HG03342 (cell line): ENCODE data around the gene POLR3E.
"Not testable (repeated sequence)": the region's sequence is repeated elsewhere in the genome, so short reads cannot be mapped to it uniquely, and the experiment has no call there.

ENCODE experiments used
- ATAC-seq: cut with Tn5 transposase; IDR thresholded peaks from one replicate; pipeline ENCODE4 v1.9.1; 2021; ENCODE audit warnings: mild to moderate bottlenecking, moderate library complexity; ENCODE audit not compliant: unreplicated experiment

Gene POLR3E

DNA sequence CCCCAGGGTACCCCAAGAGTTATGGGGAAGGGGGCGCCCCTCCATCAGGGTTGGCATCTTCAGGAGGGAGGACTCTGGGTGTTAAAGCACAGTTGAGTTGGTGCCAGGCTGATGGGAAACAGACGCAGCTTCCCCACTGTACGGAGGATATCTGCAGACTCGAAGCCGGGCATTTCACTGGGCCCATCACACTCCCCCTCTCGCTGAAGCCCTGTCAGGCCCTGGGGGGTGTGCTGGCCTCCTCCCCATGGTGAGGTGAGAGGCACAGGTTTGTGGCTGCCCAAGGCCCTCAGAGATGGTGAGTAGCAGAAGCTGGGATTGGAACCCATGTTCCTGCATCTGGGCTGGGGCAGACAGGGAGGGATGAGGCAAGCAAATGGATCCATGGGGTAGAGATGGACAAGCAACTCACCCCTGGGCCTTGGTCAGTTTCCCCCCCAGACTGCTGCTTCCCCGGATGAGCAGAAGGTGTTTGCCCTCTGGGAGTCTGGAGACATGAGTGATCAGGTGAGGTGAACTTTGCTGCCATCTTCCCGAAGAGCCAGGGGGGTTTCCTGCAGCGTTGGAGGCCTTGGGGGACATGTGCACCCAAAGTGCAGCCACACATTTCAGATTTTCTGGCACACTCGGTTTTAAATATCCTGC lies 31.0 kb downstream of the POLR3E start:
- no peak for ATAC-seq

DNA sequence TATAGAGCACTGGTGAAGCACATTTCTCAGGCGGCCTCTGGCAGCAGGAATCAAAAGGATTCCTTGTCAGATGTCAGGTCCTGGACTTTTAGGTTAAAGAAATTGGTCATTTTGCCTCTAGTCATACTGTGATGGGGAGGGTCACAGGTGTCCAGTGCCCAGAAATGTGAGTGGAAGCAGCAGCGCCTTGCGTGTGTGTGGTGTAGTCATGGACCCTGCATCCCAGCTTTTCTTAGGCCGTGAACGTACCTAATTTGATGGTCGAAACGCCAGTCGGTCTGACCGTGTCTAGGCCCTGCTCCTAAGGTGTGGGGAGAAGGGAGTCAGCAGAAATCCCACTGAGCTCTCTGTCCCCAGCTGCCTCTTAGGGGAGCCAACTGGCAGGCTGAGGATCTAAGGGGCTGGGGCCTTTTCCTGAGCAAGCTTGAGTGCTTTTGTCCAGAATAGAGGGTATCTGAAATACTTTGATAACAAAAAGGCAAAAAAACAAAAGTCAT lies 32.0 kb downstream of the POLR3E start:
- no peak for ATAC-seq

DNA sequence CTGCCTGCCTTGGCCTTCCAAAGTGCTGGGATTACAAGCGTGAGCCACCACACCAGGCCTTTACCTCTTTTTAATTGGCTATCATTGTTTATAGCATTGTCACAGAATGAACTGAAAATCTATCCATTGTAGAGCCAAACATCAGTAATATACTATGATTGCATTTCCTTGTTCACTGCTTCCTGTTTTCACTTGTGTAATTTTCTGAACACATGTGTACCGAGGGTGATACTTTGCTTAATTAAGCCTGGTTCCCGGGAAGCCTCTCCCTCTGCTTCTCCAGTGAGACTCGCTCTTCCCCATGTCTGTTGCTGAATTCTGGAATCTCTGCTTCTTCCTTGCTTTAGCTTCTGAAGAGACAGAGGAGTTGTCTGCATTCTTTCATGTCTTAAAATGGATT lies 33.1 kb downstream of the POLR3E start:
- no peak for ATAC-seq

DNA sequence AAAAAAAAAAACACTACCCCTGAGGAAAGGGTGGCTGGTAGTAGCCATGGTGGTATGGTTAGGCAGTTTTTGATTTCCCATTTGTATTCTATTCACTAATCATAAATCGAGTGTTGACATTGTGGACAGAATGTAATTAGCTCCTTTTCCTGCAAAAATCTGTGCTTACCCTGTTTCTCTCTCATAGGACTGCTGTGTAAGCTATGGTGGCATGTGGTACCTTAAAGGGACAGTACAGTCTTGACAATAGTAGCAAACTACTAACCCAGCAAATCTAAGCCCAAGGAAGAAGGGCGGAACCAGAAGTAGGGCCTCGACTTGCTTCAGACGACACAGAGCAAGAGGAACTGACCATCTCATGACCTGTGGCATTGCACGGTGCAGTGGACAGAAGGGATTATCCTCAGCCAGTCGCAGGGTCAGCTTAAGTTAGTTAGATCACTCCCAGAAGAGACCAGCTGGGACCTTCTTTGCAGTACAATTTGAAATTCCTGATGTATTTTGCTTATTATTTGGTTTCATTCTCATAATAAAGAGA lies 36.3 kb downstream of the POLR3E start:
- ATAC-seq: no peak

DNA sequence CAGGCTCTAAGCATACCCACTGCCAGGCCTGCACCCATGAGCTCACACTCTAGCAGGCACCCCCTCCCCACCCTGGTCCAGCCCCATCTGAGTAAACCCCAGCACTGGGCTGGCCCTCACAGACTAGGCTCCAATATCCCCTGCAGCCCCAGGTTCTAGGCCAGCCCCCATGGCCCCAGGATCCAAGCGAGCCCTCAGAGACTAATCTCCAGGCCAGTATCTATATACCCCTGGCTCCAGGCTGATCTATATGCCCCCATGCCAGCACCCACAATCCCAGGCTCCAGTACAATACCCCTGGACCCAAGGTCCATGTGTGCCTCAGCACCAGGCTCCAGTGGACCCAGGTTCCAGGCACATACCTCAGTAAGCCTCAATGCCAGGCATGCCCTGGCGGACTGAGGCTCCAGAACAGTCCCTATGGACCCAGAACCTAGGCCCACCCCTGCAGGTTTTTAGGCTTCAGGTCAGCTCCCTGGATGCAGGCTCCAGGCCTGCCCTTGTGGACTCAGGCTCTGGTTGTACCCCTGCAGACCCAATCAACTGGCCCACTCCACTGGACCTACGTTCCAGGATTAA lies 38.5 kb downstream of the POLR3E start:
- no peak for ATAC-seq

DNA sequence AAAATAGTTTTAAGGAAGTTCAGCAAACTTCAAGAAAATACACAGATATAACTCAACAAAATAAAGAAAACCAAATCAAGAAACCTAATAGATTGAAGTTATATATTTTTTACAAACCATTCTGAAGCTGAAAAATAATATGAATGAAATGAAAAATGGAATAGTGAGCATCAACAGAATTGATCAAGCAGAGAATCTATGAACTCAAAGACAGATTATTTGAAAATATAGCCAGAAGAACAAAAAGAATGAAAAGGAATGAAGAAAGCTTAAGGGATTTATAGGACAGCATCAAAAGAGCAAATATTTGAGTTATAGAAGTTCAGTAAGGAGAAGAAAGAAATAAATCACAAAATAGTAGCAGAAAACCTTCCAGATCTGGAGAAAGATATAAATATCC lies 39.4 kb downstream of the POLR3E start:
- no peak for ATAC-seq

DNA sequence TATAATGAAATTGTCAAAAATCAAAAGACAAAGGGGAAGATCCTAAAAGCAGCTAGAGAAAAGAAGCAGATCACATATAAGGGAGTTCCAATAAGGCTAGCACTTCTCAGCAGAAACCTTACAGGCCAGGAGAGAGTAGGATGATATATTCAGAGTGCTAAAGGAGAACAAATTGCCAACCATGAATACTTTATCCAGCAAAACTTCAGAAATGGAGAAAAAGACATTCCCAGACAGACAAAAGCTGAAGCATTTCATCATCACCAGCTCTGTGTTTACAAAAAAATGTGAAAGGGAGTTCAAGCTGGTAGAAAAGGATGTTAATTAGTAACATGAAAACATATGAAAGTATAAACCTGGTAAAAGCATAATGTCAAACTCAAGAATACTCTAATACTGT lies 39.8 kb downstream of the POLR3E start:
- no peak for ATAC-seq

DNA sequence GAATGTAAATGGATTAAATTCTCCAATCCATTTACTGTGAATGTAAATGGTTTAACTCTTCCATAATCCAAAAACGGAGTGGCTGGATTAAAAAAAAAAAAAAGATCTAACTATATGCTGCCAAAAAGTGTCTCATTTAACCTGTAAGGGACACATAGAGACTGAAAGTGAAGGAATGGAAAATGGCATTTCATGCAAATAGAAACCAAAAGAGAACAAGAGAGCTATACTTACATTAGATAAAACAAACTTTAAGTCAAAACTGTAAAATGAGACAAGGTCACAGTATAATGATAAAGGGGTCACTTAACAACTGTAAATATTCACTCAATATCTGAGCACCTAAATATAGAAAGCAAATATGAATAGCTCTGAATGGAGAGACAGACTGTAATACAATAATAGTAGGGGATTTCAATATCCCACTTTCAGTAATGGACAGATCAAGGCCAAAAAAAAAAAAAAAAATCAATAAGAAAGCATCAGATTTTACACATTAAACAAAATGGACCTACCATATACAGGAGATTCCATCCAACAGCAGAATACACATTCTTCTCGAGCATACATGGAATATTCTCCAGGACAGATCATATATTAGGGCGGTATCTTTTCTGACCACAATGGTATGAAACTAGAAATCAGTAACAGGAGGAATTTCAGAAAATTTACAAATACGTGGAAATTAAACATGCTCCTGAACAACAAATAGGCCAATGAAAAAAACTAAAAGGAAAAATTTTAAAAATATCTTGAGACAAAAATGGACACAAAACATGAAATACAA lies 40.8 kb downstream of the POLR3E start:
- ATAC-seq: no peak

DNA sequence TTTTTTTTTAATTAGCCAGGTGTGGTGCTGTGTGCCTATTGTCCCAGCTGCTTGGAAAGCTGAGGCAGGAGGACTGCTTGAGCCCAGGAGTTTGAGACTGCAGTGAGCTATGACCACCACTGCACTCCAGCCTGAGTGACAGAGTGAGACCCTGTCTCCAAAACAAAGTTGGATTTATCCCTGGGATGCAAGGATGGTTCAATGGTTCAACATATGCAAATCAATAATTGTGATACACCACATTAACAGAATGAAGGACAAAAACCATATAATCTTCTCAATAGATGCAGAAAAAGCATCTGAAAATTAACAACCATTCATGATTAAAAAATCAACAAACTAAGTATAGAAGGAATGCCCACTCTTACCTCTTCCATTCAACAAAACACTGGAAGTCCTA lies 43.7 kb downstream of the POLR3E start:
- no peak for ATAC-seq

DNA sequence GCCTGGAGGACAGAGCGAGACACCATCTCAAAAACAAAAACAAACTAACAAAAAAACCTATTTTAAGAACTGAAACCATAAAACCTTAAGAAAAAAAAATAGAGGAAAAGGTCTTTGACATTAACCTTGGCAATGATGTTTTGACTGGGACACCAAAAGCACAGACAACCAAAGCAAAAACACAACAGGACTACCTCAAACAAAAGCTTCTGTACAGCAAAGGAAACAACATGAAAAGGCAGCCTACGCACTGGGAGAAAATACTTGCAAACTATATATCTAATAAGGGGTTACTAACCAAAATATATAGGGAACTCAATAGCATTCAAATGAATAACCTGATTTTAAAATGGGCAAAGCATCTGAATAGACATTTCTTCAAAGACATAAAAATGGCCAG lies 44.9 kb downstream of the POLR3E start:
- ATAC-seq: no peak

DNA sequence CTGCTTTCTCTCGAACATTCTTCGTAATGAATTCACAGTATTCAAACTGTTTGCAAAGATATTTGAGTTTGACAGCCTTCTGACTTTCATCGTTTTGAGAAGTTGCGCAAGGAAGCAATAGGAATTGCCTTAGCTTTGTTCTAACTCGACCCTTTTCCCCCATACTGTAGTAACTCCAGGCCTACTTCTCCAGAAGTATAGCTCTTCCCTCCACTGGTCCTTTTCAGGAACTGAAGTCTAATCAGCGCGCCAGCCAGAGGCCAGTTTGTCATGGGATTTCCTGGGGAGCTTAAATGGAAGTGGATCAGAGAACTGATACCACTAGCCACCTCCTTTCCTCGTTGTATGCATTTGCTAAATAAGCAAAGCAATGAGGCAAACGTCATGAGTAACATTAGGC lies 49.3 kb downstream of the POLR3E start:
- no peak for ATAC-seq

DNA sequence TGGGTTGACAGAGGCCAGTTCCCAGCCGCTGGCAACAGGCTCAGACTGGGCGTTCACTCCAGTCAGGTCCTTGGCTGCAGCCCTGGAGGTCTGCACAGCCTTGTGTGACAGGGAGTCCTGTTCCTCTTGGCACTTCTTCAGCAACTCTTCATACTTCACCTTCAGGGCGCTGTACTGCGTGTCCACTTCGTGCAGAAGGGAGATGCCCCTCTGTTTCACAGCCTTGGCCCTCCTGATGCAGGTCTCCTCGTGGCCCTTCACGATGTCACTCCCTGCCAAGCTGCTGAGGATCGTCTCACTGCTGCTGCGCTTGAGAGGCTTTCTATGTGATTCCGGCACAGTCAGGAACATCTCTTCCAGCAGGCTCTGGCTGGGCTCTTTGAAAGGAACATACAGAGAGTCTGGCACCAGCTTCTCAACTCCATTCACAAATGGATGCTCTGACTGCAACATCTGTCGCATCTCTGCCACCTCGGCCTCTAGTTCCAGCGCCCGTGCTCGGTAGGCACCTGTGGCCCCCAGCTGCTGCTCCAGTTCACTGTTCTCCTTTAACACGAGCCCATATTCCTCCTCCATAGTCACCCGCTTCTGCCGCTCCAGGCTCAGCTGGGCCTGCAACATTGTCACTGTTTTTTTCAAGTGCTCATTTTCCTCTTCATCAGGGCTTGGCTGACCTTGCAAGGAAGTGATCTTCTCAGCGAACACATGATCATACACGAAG lies 50.1 kb downstream of the POLR3E start:
- ATAC-seq: no peak

DNA sequence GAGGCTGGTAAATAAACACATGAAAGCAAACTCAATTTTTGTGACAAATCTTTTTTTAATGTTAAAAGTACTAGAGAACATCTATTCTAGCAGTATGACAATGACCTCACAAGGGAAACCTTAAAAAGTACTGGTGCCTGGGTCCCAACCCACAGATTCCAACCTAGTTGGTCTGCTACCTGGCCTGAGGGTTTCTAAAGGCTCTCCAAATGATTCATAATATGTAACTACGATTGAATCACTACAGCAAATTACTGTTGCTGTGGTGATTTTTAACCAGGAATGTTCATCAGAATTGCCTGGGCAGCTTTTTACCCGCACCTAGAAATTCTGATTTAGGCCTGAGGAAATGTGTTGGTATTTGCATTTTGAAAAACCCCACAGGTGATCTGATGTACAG lies 51.1 kb downstream of the POLR3E start:
- ATAC-seq: no peak

DNA sequence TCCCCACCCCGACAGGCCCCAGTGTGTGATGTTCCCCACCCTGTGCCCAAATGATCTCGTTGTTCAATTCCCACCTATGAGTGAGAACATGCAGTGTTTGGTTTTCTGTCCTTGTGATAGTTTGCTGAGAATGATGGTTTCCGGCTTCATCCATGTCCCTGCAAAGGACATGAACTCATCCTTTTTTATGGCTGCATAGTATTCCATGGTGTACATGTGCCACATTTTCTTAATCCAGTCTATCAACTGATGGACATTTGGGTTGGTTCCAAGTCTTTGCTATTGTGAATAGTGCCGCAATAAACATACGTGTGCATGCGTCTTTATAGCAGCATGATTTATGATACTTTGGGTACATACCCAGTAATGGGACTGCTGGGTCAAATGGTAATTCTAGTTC lies 53.8 kb downstream of the POLR3E start:
- not testable (repeated sequence) for ATAC-seq

DNA sequence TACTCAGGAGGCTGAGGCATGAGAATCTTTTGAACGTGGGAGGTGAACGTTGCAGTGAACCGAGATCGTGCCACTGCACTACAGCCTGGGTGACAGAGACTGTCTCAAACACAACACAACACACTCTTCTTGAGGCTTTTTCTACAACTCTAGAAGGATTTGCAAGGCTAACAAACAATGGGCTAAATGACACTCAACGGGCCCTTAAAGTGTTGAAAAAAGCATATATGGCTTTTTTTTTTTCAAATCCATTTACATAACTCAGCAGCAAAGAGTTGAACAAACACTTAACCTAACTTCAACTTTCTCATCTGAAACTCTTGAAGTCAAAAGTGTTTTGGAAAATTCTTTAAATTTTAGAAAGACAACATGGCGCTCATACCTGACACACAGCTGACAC lies 54.9 kb downstream of the POLR3E start:
- ATAC-seq: no peak

DNA sequence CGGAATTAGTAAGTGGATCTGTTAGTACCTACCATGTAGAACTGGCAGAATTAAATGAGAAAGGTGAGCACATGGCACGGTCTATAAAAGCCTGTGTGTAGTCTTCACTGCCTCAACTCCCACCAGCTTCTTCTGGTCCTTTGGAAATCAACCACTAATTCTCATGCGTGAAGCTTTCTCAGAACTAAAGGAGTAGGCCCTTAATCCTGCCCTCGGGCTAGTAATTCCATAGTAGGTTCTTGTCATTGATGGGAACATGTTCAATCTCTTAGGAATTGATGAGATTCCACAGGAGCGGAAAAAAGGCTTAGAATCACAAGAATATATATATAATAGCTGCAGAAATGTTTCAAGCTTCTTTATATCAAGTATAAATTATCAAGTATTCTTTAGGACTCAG lies 55.5 kb downstream of the POLR3E start:
- ATAC-seq: no peak

DNA sequence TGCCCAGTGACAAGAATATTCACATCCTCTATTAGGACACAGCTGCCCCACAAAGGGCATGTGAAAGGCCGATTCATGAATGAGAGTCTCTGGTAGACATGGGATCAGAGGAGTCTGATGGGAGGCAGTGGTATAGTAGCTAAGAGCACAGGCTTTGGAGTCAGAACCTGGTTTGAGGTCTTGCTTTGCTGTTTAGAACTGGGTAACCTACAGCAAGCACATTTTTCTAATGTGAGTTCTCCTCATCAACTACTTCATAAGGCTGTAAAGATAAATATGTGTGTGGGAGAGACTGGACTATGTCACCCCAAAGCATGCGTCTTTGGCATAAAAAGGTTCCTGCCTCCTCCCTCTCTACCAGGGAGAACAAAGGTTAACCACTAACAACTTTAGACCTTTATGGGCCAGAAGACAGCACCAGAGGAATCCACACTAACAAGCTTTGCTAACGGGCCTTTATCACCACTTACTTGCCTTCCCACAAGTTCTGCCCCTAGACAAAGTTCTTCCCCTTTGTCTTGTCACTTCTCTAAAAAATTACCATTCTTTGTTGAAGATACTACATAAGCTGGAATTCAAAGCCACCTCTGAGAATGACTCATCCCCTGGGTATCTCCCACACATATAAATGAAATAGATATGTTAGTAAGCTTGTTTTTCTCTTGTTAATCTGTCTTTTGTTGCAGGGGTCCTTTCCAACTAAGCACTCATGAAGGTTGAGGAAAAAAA lies 56.1 kb downstream of the POLR3E start:
- no peak for ATAC-seq

DNA sequence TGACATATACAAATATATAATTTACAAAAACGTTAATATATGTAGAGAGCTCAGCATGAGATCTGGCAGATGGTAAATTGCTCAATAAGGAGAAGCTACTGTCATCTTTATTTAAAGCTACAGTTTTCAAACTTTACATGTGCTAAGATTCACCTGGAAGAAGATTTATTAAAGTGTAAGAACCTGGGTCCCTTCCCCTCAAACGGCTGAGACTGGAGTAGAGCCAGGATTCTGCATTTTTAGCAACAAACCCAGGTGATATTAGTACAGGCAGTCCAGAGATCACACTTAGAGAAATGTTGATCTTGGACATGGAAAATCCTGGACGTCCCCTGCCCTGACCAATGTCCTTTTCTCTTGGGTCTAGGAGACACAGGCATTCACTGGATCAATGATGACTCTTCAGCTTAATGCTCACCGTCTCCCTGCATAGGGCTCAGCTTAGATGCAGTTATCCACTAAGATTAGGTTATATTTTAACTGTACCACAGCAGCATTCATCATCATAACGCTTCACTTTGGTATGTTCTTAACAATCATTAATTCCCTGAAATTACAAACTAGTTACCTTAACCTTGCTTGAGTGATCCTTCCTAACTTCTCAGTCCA lies 56.8 kb downstream of the POLR3E start:
- no peak for ATAC-seq

DNA sequence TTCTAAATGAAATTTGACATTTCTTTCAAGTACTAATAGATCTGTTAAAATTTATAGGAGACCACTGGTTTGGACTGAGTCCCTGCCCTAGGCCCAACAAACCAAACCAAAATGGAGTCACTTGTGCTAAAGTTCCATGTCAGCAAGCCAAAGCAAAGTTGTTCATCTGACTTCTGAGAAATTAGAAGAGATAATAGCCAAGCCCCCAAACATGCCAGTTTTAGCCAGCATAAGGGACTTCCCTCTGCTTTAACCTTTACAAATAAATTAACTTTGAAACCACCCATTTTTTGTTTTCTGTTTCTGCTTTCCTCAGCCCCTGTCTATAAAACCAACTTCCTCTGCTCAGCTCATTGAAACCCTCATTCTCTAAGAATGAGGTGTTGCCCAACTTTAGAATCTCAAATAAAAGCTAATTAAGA lies 58.3 kb downstream of the POLR3E start:
- no peak for ATAC-seq
